IMR-90 (cell line): Measurements from ENCODE around the gene ESR2.

Source experiments
- CTCF ChIP-seq: conservative IDR thresholded peaks from 2 replicates; pipeline ENCODE4 v1.5.1; 2012; ENCODE audit warnings: mild to moderate bottlenecking, low read depth, low read length, improper control_type of control experiment
- MXI1 ChIP-seq: IDR thresholded peaks from 2 replicates; pipeline ENCODE4 v1.6.1; 2012; ENCODE audit warnings: low read depth, mild to moderate bottlenecking, low read length, moderate library complexity, borderline replicate concordance
- POLR2A ChIP-seq: IDR thresholded peaks from 2 replicates; pipeline ENCODE4 v1.6.1; 2012; ENCODE audit warnings: mild to moderate bottlenecking, low read depth, low read length
- USF2 ChIP-seq: fragments of 150-350 bp; IDR thresholded peaks from 2 replicates; pipeline ENCODE4 v1.6.1; 2017; ENCODE audit warnings: mild to moderate bottlenecking, antibody characterized with exemption, low read length, low read depth

GRCh38 chr14:64137657-64138290 lies 156.4 kb downstream of the ESR2 start:
- TF ChIP-seq MXI1 (no peak), CTCF (peak; percentile 35), POLR2A (no peak), USF2 (no peak)
